SK-N-SH (cell line): ENCODE measurements around the gene PIK3R1. TPM values are rescaled to one million over a fixed set of nuclear protein-coding genes. Genes with fewer than 3 reads are reported as not detected.

Source experiments
- CTCF ChIA-PET: fragments of 300-600, 350-600 bp; formaldehyde crosslinking; extraction: SDS; loops from one replicate; lab custom pipeline; 2021; lab: Yijun Ruan, JAX
- POLR2A ChIA-PET: fragments of 350-600 bp; sonication (Branson Sonifier 250); formaldehyde crosslinking; extraction: SDS; loops from one replicate; lab custom pipeline; 2020; ENCODE audit warnings: antibody characterized with exemption, inconsistent platforms; lab: Yijun Ruan, JAX
- DNase-seq: peaks from one replicate; pipeline ENCODE4 v3.0.0; 2012
- H2AFZ ChIP-seq: fragments of 200-600 bp; sonication (generic); 2 replicates; pipeline ENCODE4 v1.8.1; 2016; ENCODE audit warnings: antibody characterized with exemption, mild to moderate bottlenecking, low read depth
- H3F3A ChIP-seq: fragments of 200-600 bp; sonication (generic); replicated peaks from 2 replicates; pipeline ENCODE3; 2016; ENCODE audit warnings: antibody characterized with exemption, mild to moderate bottlenecking; ENCODE audit not compliant: insufficient read depth
- H3K27ac ChIP-seq, 2 experiments: fragments of 200-500 bp in 1 of 2; fragments of 200-600 bp in 1 of 2; sonication (Bioruptor generic) in 1 of 2; sonication (generic), shearing (Covaris generic) in 1 of 2; 2 replicates each; pipeline versions ENCODE4 v1.5.1 to v1.6.1; 2014 to 2016; ENCODE audit warnings: low read depth in 2 of 2, inconsistent platforms in 1 of 2, low read length in 1 of 2, mild to moderate bottlenecking in 1 of 2, mixed read lengths in 1 of 2
- H3K27me3 ChIP-seq: fragments of 200-600 bp; sonication (generic), shearing (Covaris generic); 2 replicates; pipeline ENCODE4 v1.6.1; 2016; ENCODE audit warnings: mixed run types; ENCODE audit not compliant: insufficient read depth
- H3K36me3 ChIP-seq, 2 experiments: fragments of 200-500 bp in 1 of 2; fragments of 200-600 bp in 1 of 2; sonication (Bioruptor generic) in 1 of 2; sonication (generic) in 1 of 2; replicated peaks in 1 of 2; 2 replicates each; pipeline versions ENCODE3 to v1.5.1; 2014 to 2016; ENCODE audit warnings: low read length in 1 of 2, mild to moderate bottlenecking in 1 of 2; ENCODE audit not compliant: insufficient read depth in 2 of 2, control insufficient read depth in 1 of 2
- H3K4me1 ChIP-seq, 2 experiments: fragments of 200-500 bp in 1 of 2; fragments of 200-600 bp in 1 of 2; sonication (Bioruptor generic) in 1 of 2; sonication (generic), shearing (Covaris generic) in 1 of 2; 2 replicates each; pipeline versions ENCODE4 v1.5.1 to v1.6.1; 2014 to 2016; ENCODE audit warnings: low read depth in 1 of 2, low read length in 1 of 2, mixed run types in 1 of 2; ENCODE audit not compliant: insufficient read depth in 2 of 2, control insufficient read depth in 1 of 2
- H3K4me2 ChIP-seq: fragments of 200-600 bp; sonication (generic), shearing (Covaris generic); 2 replicates; pipeline ENCODE4 v1.6.1; 2017; ENCODE audit warnings: mixed run types
- H3K4me3 ChIP-seq, 2 experiments: fragments of 200-500 bp in 1 of 2; fragments of 200-600 bp in 1 of 2; sonication (Bioruptor generic) in 1 of 2; sonication (generic), shearing (Covaris generic) in 1 of 2; 2 replicates each; pipeline versions ENCODE4 v1.5.1 to v1.8.1; 2014 to 2016; ENCODE audit warnings: low read depth in 2 of 2, inconsistent platforms in 1 of 2, low read length in 1 of 2, mild to moderate bottlenecking in 1 of 2, mixed read lengths in 1 of 2, moderate library complexity in 1 of 2
- H3K79me2 ChIP-seq: fragments of 200-600 bp; sonication (generic); 2 replicates; pipeline ENCODE4 v1.8.1; 2017; ENCODE audit warnings: mild to moderate bottlenecking; ENCODE audit not compliant: insufficient read depth
- H3K9ac ChIP-seq: fragments of 200-600 bp; sonication (generic); 2 replicates; pipeline ENCODE4 v1.6.1; 2017; ENCODE audit warnings: mixed run types
- H3K9me2 ChIP-seq: fragments of 200-600 bp; sonication (generic); 2 replicates; pipeline ENCODE4 v1.6.1; 2017; ENCODE audit warnings: mixed run types
- H3K9me3 ChIP-seq: fragments of 200-600 bp; sonication (generic); 2 replicates; pipeline ENCODE4 v1.6.1; 2017; ENCODE audit warnings: mixed run types, mild to moderate bottlenecking, moderate library complexity
- H4K20me1 ChIP-seq: fragments of 200-600 bp; sonication (generic); 2 replicates; pipeline ENCODE4 v1.6.1; 2017; ENCODE audit warnings: mild to moderate bottlenecking, mixed run types; ENCODE audit not compliant: insufficient read depth
- EP300 ChIP-seq, 2 experiments: IDR thresholded peaks; 2 replicates each; pipeline versions ENCODE4 v1.4.0 to v1.6.1; 2012; ENCODE audit warnings: borderline replicate concordance in 1 of 2, low read depth in 1 of 2, low read length in 1 of 2
- EZH2phosphoT487 ChIP-seq: fragments of 200-600 bp; sonication (generic); IDR thresholded peaks from 2 replicates; pipeline ENCODE4 v1.6.1; 2017; ENCODE audit warnings: low read depth, mixed run types, mild to moderate bottlenecking, antibody characterized with exemption, moderate library complexity, borderline replicate concordance
- FOSL2 ChIP-seq: IDR thresholded peaks from 2 replicates; pipeline ENCODE4 v1.4.0; 2012; ENCODE audit warnings: low read depth, mild to moderate bottlenecking, moderate library complexity, borderline replicate concordance
- GABPA ChIP-seq: IDR thresholded peaks from 2 replicates; pipeline ENCODE4 v1.4.0; 2012; ENCODE audit warnings: low read depth, mild to moderate bottlenecking
- JUND ChIP-seq: IDR thresholded peaks from 2 replicates; pipeline ENCODE4 v1.4.0; 2012
- MAX ChIP-seq: IDR thresholded peaks from 2 replicates; pipeline ENCODE4 v1.4.0; 2012; ENCODE audit warnings: low read depth
- NRF1 ChIP-seq: IDR thresholded peaks from 2 replicates; pipeline ENCODE4 v1.6.1; 2012; ENCODE audit warnings: low read depth, mild to moderate bottlenecking, low read length
- PBX3 ChIP-seq: IDR thresholded peaks from 2 replicates; pipeline ENCODE4; 2012
- RAD21 ChIP-seq: IDR thresholded peaks from 2 replicates; pipeline ENCODE4 v1.6.1; 2012; ENCODE audit warnings: mild to moderate bottlenecking, low read length
- RFX5 ChIP-seq: IDR thresholded peaks from 2 replicates; pipeline ENCODE4 v1.6.1; 2012; ENCODE audit warnings: mild to moderate bottlenecking, improper control_type of control experiment, low read length
- RXRA ChIP-seq: IDR thresholded peaks from 2 replicates; pipeline ENCODE4 v1.4.0; 2012; ENCODE audit warnings: low read depth, mild to moderate bottlenecking, borderline replicate concordance
- SIN3A ChIP-seq: IDR thresholded peaks from 2 replicates; pipeline ENCODE4 v1.6.1; 2012; ENCODE audit warnings: low read depth, mild to moderate bottlenecking, low read length, moderate library complexity, borderline replicate concordance
- USF2 ChIP-seq: fragments of 150-350 bp; IDR thresholded peaks from 2 replicates; pipeline ENCODE4 v1.6.1; 2017; ENCODE audit warnings: antibody characterized with exemption, low read length, low read depth, borderline replicate concordance
- YY1 ChIP-seq: IDR thresholded peaks from 2 replicates; pipeline ENCODE4 v1.4.0; 2012; ENCODE audit warnings: low read depth, mild to moderate bottlenecking
- ZBTB33 ChIP-seq: IDR thresholded peaks from 2 replicates; pipeline ENCODE4 v1.4.0; 2012; ENCODE audit warnings: low read depth, borderline replicate concordance
- WGBS: methylation state at CpG from one replicate; pipeline ENCODE4 v1.1.6; 2017; ENCODE audit warnings: low lambda C conversion rate; 5-methylcytosine and 5-hydroxymethylcytosine counted together
- polyA plus RNA-seq, 3 experiments: library from polyadenylated mRNA; depleted of rRNA; stranded (reverse); fragments of >200 nt; gene quantifications; 2 replicates each; pipeline ENCODE4 v1.2.3, GENCODE V29; 2012

Gene PIK3R1
- polyA plus RNA-seq, 1 of the 3 experiments (the other 2 are of a cell fraction) = 2.0 TPM

GRCh38 chr5:68190619-68191018, 24.9 kb upstream of the PIK3R1 start (continued):
- TF ChIP-seq MAX (no peak), YY1 (no peak), NRF1 (no peak), USF2 (no peak)
- TF ChIP-seq, all 33 proteins: peak for 0

GRCh38 chr5:68191083-68191791, 24.3 kb upstream of the PIK3R1 start:
- POLR2A ChIA-PET = no interaction called here
- WGBS = 78% methylated on average over 1 of the region's 1 CpG

More at GRCh38 chr5:68191083-68191791, 24.3 kb upstream of the PIK3R1 start:
- Histone ChIP-seq H3F3A (no peaks in the 10 kb centered on the region), H3K79me2 (no peaks in the 10 kb centered on the region), H3K36me3 (no peaks in the 10 kb centered on the region), H3K9me3 (no peaks in the 10 kb centered on the region), H4K20me1 (no peaks in the 10 kb centered on the region), H3K4me3 (no peak overlapping the region), H3K9ac (no peak overlapping the region), H3K4me1 (no peaks in the 10 kb centered on the region), H3K9me2 (no peaks in the 10 kb centered on the region), H2AFZ (no peak overlapping the region), H3K27me3 (no peaks in the 10 kb centered on the region), H3K4me2 (no peak overlapping the region)
- CTCF ChIA-PET = interaction anchor here (1.6 kb wide), 1 partner anchor 27 kb away, joined by 3 read pairs; no protein-coding TSS in a partner anchor
- no peak for DNase-seq
- TF ChIP-seq RAD21 (no peak), FOSL2 (no peak), SIN3A (no peak), JUND (no peak), RFX5 (no peak), PBX3 (no peak), ZBTB33 (no peak), RXRA (no peak), EZH2phosphoT487 (no peak), GABPA (no peak), EP300 (IDR thresholded peaks at IDR 0.05; ENCODE audit: borderline replicate concordance in 1 of 2, low read depth in 1 of 2, low read length in 1 of 2) (no peak)
- TF ChIP-seq, all 33 proteins: peak for 0
- no peak overlapping the region for H3K27ac ChIP-seq
